WTC11 (cell line): Measurements from ENCODE around the gene HNF1B. TPM values are rescaled to one million over a fixed set of nuclear protein-coding genes. Genes with fewer than 3 reads are reported as not detected.
A peak's percentile ranks its signal among the peaks of the same experiment; 100 is the strongest.

ENCODE experiments used
- ATAC-seq: fragments of 200-7000 bp; cut with Tn5 transposase; 2 replicates; pipeline ENCODE4 v1.10.0; 2021; ENCODE audit warnings: mild to moderate bottlenecking, moderate library complexity
- CTCF ChIA-PET: fragments of 300-600 bp; sonication (Branson Sonifier 250); formaldehyde crosslinking; loops from one replicate; lab custom pipeline; 2021; ENCODE audit warnings: antibody characterized with exemption; lab: Charles Lee
- POLR2A ChIA-PET: fragments of 350-600 bp; sonication (Branson Sonifier 250); formaldehyde crosslinking; loops from one replicate; lab custom pipeline; 2021; ENCODE audit warnings: antibody characterized with exemption; lab: Charles Lee
- DNase-seq: peaks from one replicate; pipeline ENCODE4 v3.0.0; 2021; ENCODE audit warnings: low spot score
- H3K27ac Mint-ChIP-seq: 2 replicates; pipeline ENCODE4 v1.8.0; 2021; ENCODE audit warnings: mixed read lengths
- H3K27me3 Mint-ChIP-seq: 2 replicates; pipeline ENCODE4 v1.8.0; 2021; ENCODE audit warnings: low read depth, mild to moderate bottlenecking, moderate library complexity, mixed read lengths
- H3K36me3 Mint-ChIP-seq: 2 replicates; pipeline ENCODE4 v1.8.0; 2021; ENCODE audit warnings: mixed read lengths
- H3K4me1 Mint-ChIP-seq: 2 replicates; pipeline ENCODE4 v1.8.0; 2022; ENCODE audit warnings: mixed read lengths
- H3K4me3 Mint-ChIP-seq: 2 replicates; pipeline ENCODE4 v1.8.0; 2021; ENCODE audit warnings: mild to moderate bottlenecking, moderate library complexity, mixed read lengths
- H3K9me3 Mint-ChIP-seq: 2 replicates; pipeline ENCODE4 v1.8.0; 2021; ENCODE audit warnings: mixed read lengths
- CBFB ChIP-seq: sonication (generic); formaldehyde crosslinking; IDR thresholded peaks from 2 replicates; pipeline ENCODE4 v1.8.1; 2022; ENCODE audit warnings: mild to moderate bottlenecking, low read depth, missing genetic modification reagents
- FOXK1 ChIP-seq: sonication (generic); formaldehyde crosslinking; IDR thresholded peaks from 2 replicates; pipeline ENCODE4 v1.8.0; 2022; ENCODE audit warnings: mild to moderate bottlenecking, moderate library complexity, missing genetic modification reagents
- NFYB ChIP-seq: sonication (generic); formaldehyde crosslinking; conservative IDR thresholded peaks from 2 replicates; pipeline ENCODE4 v1.8.0; 2022; ENCODE audit warnings: low read depth, missing genetic modification reagents
- NR2C2 ChIP-seq: sonication (generic); formaldehyde crosslinking; IDR thresholded peaks from 2 replicates; pipeline ENCODE4 v1.8.0; 2022; ENCODE audit warnings: mild to moderate bottlenecking, missing genetic modification reagents
- NR3C1 ChIP-seq: sonication (generic); formaldehyde crosslinking; conservative IDR thresholded peaks from 2 replicates; pipeline ENCODE4 v1.8.1; 2023; ENCODE audit warnings: low read depth, mild to moderate bottlenecking, missing genetic modification reagents
- TP53 ChIP-seq: sonication (generic); formaldehyde crosslinking; IDR thresholded peaks from 2 replicates; pipeline ENCODE4 v1.8.1; 2023; ENCODE audit warnings: mild to moderate bottlenecking, missing genetic modification reagents
- ZNF138 ChIP-seq: sonication (generic); formaldehyde crosslinking; conservative IDR thresholded peaks from 2 replicates; pipeline ENCODE4 v1.8.1; 2022; ENCODE audit warnings: mild to moderate bottlenecking, moderate library complexity, missing genetic modification reagents
- total RNA-seq: library from RNA; stranded (reverse); gene quantifications from 3 replicates; pipeline ENCODE4 v1.2.3, GENCODE V29; 2021
- TF ChIP-seq, protein P1 (sequence below): sonication (generic); formaldehyde crosslinking; IDR thresholded peaks from 2 replicates; pipeline ENCODE4 v1.8.1; 2022; ENCODE audit warnings: low read depth, missing genetic modification reagents, borderline replicate concordance
- TF ChIP-seq, protein P2 (sequence below): fragments of 250-450 bp; sonication (Bioruptor Pico); IDR thresholded peaks from 2 replicates; pipeline ENCODE4 v2.1.2; 2022; ENCODE audit warnings: mild to moderate bottlenecking, moderate library complexity
- TF ChIP-seq, protein P3 (sequence below): fragments of 250-450 bp; sonication (Bioruptor Pico); IDR thresholded peaks from 2 replicates; pipeline ENCODE4 v1.9.0; 2021; ENCODE audit warnings: mild to moderate bottlenecking
- TF ChIP-seq, protein P4 (sequence below): sonication (generic); formaldehyde crosslinking; IDR thresholded peaks from 2 replicates; pipeline ENCODE4 v1.8.1; 2023; ENCODE audit warnings: mild to moderate bottlenecking, missing genetic modification reagents, moderate library complexity
- TF ChIP-seq, protein P5 (sequence below): sonication (generic); formaldehyde crosslinking; IDR thresholded peaks from 2 replicates; pipeline ENCODE4 v1.8.1; 2022; ENCODE audit warnings: mild to moderate bottlenecking, moderate library complexity, missing genetic modification reagents
- TF ChIP-seq, protein P6 (sequence below): fragments of 250-450 bp; sonication (Bioruptor Pico); IDR thresholded peaks from 2 replicates; pipeline ENCODE4 v1.9.0; 2021; ENCODE audit warnings: moderate library complexity, mild to moderate bottlenecking, inconsistent platforms, borderline replicate concordance
- TF ChIP-seq, protein P7 (sequence below): sonication (generic); formaldehyde crosslinking; IDR thresholded peaks from 2 replicates; pipeline ENCODE4 v1.8.1; 2023; ENCODE audit warnings: mild to moderate bottlenecking, missing genetic modification reagents
- TF ChIP-seq, protein P8 (sequence below): fragments of 200-600 bp; IDR thresholded peaks from 2 replicates; pipeline ENCODE4 v1.8.0; 2022; ENCODE audit warnings: antibody characterized with exemption
- TF ChIP-seq, protein P9 (sequence below): fragments of 250-450 bp; sonication (Bioruptor Pico); conservative IDR thresholded peaks from 2 replicates; pipeline ENCODE4 v1.9.0; 2021; ENCODE audit warnings: mild to moderate bottlenecking

HNF1B gene
- total RNA-seq, 1 experiment from 2014 or later, result 0.26 TPM

DNA sequence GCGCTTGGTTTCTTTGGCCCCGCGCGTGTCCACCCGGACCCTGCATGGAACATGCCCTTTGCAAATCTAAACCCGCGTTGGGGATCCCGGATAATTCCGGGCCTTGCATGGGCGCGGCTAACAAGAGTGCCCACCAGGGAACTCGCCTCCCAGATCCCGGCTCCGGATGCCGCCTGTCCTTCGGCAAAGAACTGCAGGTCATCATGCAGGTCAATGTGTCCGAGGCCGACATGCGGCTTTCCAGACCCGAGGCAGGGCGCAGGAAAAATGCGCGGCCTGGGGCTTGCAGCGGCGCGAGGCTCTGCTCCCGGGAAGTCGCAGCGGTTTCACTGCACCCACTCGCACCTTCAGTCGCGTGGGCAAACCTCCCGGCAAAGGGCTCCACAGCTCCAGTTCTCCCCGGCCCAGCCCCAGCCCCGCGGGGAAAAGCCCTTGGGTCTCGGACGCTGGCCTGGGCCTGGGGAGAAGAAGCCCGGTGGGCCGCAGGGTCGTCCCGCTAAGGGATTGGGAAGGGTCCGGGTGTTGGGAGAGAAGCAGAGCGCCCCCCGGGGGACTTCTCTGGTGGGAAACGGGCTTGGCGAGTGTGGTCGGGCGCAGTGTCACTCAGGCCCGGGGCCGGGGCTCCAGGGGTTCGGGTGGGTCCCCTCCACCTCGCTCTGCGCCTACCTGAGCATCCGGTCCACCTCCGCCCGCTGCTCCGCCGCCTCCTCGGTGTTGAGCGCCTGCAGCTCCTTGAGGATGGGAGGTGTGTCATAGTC, 805 bp downstream of the HNF1B start (continued):
- no peak for TF ChIP-seq TP53
- TF ChIP-seq, protein P1, sequence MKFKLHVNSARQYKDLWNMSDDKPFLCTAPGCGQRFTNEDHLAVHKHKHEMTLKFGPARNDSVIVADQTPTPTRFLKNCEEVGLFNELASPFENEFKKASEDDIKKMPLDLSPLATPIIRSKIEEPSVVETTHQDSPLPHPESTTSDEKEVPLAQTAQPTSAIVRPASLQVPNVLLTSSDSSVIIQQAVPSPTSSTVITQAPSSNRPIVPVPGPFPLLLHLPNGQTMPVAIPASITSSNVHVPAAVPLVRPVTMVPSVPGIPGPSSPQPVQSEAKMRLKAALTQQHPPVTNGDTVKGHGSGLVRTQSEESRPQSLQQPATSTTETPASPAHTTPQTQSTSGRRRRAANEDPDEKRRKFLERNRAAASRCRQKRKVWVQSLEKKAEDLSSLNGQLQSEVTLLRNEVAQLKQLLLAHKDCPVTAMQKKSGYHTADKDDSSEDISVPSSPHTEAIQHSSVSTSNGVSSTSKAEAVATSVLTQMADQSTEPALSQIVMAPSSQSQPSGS (CRISPR knock-in tag), result no peak
- TF ChIP-seq, protein P2, sequence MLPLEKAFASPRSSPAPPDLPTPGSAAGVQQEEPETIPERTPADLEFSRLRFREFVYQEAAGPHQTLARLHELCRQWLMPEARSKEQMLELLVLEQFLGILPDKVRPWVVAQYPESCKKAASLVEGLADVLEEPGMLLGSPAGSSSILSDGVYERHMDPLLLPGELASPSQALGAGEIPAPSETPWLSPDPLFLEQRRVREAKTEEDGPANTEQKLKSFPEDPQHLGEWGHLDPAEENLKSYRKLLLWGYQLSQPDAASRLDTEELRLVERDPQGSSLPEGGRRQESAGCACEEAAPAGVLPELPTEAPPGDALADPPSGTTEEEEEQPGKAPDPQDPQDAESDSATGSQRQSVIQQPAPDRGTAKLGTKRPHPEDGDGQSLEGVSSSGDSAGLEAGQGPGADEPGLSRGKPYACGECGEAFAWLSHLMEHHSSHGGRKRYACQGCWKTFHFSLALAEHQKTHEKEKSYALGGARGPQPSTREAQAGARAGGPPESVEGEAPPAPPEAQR (CRISPR knock-in tag), result no peak

DNA sequence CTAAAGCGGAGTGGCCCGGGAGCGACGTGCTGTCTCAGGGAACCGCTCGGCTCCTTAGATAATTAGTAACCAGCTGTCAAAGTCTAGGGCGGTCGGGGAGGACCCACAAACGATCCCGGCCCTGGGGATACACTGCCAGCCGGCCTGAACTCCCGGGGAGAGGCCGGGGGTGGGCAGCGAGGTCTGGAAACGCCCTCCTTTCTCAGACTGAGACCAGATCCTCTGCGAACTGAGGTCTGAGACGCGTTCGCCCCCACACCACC, 1.3 kb downstream of the HNF1B start:
- DNase-seq, result no peak
- no peak for ATAC-seq
- ChIA-PET POLR2A (no interaction called here), CTCF (interaction anchor here (0.5 to 2.9 kb wide), 2 partner anchors 27 to 94 kb away, joined by 3 to 20 read pairs; no protein-coding TSS in a partner anchor)
- Mint-ChIP-seq H3K9me3 (no peaks in the 10 kb centered on the region), H3K27me3 (peaks cover 99% of the 10 kb centered on the region), H3K4me3 (peak overlapping the region; percentile 81)
- TF ChIP-seq NFYB (CRISPR knock-in tag) (no peak), NR3C1 (CRISPR knock-in tag) (no peak)
- TF ChIP-seq, protein P3, sequence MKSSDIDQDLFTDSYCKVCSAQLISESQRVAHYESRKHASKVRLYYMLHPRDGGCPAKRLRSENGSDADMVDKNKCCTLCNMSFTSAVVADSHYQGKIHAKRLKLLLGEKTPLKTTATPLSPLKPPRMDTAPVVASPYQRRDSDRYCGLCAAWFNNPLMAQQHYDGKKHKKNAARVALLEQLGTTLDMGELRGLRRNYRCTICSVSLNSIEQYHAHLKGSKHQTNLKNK, result no peak
- TF ChIP-seq, protein P1 (CRISPR knock-in tag), result no peak
- TF ChIP-seq, protein P4, sequence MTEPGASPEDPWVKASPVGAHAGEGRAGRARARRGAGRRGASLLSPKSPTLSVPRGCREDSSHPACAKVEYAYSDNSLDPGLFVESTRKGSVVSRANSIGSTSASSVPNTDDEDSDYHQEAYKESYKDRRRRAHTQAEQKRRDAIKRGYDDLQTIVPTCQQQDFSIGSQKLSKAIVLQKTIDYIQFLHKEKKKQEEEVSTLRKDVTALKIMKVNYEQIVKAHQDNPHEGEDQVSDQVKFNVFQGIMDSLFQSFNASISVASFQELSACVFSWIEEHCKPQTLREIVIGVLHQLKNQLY (CRISPR knock-in tag), result no peak
- TF ChIP-seq, all 79 proteins: peak for 0
- Mint-ChIP-seq H3K36me3 (no peaks in the 10 kb centered on the region), H3K4me1 (peaks cover 24% of the 10 kb centered on the region), H3K27ac (no peak overlapping the region)

DNA sequence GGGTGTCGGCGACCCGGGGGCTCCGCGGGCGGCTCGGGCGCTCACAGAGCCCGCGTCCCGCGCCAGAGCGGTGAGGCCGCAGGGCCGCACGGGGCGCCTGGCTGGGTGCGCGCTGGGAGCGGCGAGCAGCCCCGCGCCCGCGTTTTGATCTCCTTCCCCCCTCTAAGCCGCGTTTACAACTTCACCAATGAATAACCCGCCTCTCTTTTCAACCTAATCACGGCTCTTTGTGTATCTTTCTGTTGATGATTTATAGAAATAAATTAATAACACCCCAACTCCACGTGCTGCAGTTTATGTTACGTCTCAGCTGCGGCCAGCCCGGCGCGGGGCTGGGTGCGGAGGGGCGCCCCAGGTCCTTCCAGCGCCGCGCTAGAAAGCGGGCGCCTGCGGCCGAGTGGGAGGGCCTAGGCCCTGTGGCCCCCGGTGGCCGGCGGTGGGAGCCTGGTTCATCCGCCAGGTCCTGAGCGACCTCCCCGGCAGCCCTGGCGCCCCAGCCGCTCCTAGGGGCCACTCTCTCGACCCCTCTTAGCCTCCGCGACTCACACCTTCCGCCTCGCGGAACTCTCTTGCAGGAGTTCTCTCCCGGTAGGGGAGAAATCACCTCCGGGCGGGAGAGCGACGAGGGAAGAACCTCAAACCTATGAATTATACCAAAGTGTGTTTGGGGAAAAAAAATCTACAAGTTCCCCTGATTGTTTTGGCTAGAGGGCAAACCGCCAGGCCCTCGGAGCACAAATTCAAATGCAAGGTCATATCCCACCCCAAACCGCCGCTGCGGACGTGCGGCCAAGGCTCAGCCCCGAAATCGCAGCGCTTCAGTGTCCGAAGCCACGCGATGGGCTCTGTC, 1.9 kb downstream of the HNF1B start:
- H3K4me1 Mint-ChIP-seq, result peaks cover 24% of the 10 kb centered on the region
- POLR2A ChIA-PET, result no interaction called here
- peak overlapping the region; percentile 81 for H3K4me3 Mint-ChIP-seq
- ATAC-seq (peak; percentile 16), DNase-seq (peak; percentile 46)
- H3K36me3 Mint-ChIP-seq, result no peaks in the 10 kb centered on the region
- no peak overlapping the region for H3K27ac Mint-ChIP-seq
- no peaks in the 10 kb centered on the region for H3K9me3 Mint-ChIP-seq
- peaks cover 99% of the 10 kb centered on the region for H3K27me3 Mint-ChIP-seq
- CTCF ChIA-PET, result interaction anchor here (1.3 kb wide), 1 partner anchor 73 kb away, joined by 4 read pairs; no protein-coding TSS in a partner anchor
- TF ChIP-seq ZNF138 (CRISPR knock-in tag) (no peak), NR2C2 (CRISPR knock-in tag) (no peak), FOXK1 (no peak), CBFB (CRISPR knock-in tag) (no peak)
- TF ChIP-seq, protein P5, sequence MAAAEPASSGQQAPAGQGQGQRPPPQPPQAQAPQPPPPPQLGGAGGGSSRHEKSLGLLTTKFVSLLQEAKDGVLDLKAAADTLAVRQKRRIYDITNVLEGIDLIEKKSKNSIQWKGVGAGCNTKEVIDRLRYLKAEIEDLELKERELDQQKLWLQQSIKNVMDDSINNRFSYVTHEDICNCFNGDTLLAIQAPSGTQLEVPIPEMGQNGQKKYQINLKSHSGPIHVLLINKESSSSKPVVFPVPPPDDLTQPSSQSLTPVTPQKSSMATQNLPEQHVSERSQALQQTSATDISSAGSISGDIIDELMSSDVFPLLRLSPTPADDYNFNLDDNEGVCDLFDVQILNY (CRISPR knock-in tag), result no peak
- TF ChIP-seq, protein P6, sequence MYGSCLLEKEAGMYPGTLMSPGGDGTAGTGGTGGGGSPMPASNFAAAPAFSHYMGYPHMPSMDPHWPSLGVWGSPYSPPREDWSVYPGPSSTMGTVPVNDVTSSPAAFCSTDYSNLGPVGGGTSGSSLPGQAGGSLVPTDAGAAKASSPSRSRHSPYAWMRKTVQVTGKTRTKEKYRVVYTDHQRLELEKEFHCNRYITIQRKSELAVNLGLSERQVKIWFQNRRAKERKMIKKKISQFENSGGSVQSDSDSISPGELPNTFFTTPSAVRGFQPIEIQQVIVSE, result no peak
- TF ChIP-seq, protein P7, sequence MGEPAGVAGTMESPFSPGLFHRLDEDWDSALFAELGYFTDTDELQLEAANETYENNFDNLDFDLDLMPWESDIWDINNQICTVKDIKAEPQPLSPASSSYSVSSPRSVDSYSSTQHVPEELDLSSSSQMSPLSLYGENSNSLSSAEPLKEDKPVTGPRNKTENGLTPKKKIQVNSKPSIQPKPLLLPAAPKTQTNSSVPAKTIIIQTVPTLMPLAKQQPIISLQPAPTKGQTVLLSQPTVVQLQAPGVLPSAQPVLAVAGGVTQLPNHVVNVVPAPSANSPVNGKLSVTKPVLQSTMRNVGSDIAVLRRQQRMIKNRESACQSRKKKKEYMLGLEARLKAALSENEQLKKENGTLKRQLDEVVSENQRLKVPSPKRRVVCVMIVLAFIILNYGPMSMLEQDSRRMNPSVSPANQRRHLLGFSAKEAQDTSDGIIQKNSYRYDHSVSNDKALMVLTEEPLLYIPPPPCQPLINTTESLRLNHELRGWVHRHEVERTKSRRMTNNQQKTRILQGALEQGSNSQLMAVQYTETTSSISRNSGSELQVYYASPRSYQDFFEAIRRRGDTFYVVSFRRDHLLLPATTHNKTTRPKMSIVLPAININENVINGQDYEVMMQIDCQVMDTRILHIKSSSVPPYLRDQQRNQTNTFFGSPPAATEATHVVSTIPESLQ (CRISPR knock-in tag), result no peak
- TF ChIP-seq, protein P8, sequence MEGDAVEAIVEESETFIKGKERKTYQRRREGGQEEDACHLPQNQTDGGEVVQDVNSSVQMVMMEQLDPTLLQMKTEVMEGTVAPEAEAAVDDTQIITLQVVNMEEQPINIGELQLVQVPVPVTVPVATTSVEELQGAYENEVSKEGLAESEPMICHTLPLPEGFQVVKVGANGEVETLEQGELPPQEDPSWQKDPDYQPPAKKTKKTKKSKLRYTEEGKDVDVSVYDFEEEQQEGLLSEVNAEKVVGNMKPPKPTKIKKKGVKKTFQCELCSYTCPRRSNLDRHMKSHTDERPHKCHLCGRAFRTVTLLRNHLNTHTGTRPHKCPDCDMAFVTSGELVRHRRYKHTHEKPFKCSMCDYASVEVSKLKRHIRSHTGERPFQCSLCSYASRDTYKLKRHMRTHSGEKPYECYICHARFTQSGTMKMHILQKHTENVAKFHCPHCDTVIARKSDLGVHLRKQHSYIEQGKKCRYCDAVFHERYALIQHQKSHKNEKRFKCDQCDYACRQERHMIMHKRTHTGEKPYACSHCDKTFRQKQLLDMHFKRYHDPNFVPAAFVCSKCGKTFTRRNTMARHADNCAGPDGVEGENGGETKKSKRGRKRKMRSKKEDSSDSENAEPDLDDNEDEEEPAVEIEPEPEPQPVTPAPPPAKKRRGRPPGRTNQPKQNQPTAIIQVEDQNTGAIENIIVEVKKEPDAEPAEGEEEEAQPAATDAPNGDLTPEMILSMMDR, result no peak
- TF ChIP-seq, protein P9, sequence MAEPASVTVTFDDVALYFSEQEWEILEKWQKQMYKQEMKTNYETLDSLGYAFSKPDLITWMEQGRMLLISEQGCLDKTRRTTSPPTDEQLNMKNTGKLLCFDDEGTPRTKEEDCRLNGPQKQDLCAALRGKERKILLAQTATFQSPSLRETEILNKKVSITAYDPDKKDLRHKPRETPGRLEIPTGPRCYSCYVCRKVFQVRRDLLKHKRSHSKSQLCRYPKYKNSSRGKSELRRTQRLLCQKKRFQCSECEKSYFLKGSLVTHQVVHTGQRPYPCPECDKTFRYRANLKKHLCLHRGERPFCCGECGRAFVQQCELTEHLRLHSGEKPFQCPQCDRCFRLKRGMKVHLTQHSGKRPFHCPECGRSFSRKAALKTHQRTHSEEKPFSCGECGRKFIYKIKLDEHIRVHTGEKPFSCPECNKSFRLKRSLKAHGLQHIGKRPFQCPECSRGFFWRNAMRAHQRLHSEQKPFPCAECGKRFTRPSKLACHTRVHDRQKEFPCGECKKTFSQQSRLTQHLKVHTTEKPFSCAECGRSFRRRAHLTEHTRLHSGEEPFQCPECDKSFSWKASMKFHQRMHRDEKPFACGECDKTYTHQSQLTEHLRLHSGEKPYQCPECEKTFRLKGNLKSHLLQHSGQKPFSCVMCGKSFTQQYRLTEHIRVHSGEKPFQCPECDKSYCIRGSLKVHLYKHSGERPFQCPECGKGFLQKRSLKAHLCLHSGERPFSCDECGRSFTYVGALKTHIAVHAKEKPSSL, result no peak
